ENCODE measurements around the gene KIR3DL3.
"Not testable (repeated sequence)": the region's sequence is repeated elsewhere in the genome, so short reads cannot be mapped to it uniquely, and the experiment has no call there.

The KIR3DL3 gene

GRCh38 chr19:54724142-54724541 lies at the start of gene KIR3DL3:
TSS of gene KIR3DL3 (plus strand) at chr19:54724442. CDS start at chr19:54724497, 55 bp downstream.
- no peak for DNase-seq

DNA sequence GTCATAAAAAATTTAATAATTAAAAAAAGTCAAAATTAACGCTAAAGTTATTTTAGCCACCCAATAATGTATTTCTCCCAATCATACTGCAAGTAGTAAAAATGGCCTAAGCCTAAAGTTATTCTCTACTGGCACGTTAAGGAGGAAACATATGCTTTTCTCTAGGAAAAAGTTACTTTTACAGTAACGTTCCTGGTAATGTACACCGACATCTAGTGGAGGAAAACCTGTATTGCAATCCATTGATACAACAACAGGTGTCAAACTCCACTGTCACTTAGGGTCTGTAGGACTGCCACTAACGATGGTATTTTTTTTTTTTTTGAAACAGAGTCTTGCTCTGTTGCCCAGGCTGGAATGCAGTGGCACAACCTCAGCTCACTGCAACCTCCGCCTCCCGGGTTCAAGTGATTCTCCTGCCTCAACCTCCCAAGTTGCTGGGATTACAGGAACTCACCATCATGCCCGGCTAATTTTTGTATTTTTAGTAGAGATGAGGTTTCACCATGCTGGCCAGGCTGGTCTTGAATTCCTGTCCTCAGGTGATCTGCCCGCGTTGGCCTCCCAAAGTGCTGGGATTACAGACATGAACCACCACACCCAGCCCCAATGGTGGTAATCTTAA lies 47.9 kb upstream of the KIR3DL3 start:
- not testable (repeated sequence) for DNase-seq

DNA sequence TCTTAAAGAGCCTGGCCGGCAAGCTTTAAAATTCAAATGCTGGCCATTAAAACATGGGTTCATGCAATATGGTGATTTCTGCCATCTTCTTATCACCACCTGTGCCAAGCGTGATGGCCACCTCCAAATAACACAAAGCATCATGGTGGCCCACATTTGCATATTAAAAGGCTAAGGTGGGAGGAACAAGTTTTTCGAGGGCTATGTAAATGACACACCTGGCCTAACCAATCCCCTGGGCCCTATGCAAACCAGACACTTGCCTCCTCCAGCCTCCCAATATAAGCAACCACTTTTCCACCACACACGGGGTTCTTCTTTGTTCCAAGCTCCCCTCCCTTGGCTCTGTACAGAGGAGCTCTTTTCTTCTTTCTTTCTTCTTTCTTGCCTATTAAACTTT lies 47.0 kb upstream of the KIR3DL3 start:
- no peak for DNase-seq

DNA sequence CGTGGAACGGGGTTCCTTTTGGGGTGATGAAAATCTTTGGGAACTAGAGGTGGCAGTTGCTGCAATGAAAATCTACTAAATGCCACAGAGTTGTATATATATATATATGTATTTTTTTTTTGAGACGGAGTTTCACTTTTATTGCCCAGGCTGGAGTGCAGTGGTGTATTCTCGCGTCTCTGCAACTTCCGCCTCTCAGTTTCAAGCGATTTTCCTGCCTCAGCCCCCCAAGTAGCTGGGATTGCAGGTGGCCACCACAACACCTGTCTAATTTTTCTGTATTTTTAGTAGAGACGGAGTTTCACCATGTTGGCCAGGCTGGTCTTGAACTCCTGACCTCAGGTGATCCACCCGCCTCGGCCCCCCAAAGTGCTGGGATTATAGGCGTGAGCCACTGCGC lies 42.6 kb upstream of the KIR3DL3 start:
- DNase-seq: not testable (repeated sequence)

GRCh38 chr19:54682306-54682856 lies 41.9 kb upstream of the KIR3DL3 start:
- no peak for DNase-seq

GRCh38 chr19:54684527-54684926 lies 39.7 kb upstream of the KIR3DL3 start:
- no peak for DNase-seq

DNA sequence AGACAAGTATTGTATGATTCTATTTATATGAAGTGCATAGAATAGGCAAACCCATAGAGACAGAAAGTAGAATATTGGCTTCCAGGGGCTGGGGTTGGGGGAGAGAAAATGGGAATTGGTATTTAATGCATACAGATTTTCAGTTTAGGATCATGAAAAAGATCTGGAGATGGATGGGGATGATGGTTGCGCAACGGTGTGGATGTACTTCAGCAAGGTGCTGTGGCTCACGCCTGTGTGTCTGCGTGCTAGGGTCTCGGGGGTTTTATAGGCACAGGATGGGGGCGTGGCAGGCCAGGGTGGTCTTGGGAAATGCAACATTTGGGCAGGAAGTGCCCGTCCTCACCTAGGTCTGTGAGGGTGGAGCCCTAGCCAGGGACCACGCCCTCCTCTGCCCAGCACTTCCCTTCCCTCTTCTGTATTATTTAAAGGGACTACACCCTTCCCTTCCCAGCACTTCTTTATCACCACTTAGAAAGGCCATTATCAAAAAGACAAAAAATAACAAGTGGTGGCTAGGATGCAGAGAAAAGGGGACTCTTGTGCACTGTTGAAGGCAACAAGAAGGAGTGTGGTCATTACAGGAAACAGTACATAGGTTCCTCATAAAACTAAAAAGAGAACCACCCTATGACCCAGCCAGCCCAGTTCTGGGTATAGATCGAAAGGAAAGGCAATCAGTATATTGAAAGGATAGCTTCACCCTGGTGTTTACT lies 32.5 kb upstream of the KIR3DL3 start:
- no peak for DNase-seq

- DNase-seq: no peak
Observed at GRCh38 chr19:54692298-54692615, 32.0 kb upstream of the KIR3DL3 start.

- no peak for DNase-seq
Observed at GRCh38 chr19:54694648-54695047, 29.6 kb upstream of the KIR3DL3 start.

DNA sequence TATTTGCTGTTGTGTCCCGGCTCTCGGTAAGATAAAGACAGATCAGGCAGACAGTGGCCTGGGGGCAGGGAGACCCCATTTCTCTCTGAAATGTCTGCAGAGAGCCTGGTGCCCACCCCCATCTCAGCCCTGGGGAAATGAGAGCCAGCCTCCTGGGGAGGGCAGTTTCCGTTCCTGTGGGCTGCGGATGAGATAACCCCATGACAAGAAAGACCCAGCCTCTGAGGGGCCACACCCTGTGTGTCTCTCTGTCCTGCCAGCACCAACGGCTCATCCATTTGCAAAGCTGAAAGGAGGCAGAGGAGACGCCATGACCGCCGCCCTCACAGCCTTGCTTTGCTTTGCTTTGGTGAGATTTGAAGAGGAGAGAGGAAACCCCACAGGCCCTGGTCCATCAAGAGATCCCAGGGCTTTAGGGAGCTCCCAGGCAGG lies 28.1 kb upstream of the KIR3DL3 start:
- DNase-seq: no peak

DNA sequence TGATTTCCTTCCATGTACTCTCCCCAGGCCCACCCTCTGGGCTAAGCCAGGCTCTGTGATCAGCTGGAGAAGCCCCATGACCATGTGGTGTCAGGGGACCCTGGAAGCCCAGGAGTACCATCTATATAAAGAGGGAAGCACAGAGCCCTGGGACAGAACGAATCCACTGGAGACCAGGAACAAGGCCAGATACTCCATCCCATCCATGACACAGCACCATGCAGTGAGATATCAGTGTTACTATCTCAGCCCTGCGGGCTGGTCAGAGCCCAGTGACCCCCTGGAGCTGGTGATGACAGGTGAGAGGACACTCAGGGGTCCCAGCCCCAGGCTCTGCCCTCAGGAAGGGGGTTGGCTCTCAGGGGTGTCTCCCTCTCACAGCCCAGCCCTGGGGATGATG lies 27.5 kb upstream of the KIR3DL3 start:
- DNase-seq: no peak

DNA sequence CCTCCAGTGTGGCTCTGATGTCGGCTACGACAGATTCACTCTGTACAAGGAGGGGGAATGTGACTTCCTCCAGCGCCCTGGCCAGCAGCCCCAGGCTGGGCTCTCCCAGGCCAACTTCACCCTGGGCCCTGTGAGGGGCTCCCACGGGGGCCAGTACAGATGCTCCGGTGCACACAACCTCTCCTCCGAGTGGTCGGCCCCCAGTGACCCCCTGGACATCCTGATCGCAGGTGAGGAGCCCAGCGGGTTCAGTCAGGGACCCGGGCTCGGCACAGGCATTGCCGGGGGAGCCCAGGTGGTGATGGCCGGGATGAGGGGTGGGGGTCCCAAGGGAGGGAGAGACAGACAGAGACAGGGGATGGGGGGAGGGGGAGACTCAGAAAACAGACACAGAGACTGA lies 26.5 kb upstream of the KIR3DL3 start:
- DNase-seq: not testable (repeated sequence)

DNA sequence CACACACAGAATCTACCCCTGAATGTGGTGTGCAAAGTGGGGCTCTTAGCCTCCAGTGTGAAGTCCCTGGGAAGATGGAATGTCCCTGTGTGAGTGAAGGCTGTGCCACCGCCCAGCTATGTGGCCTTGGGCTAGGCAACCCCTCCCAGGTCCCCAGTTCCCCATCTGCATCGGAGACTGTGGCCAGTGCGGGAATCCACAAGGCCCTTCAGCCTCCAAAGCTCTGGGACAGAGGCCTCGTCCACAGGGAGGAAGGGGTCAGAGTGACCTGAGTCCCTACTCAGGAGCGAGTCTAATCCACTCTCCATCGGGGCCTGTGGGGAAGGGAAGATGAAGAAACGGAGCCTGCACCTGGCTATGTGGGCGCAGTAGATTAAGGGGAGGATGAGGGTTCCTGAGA lies 19.3 kb upstream of the KIR3DL3 start:
- DNase-seq: no peak

DNA sequence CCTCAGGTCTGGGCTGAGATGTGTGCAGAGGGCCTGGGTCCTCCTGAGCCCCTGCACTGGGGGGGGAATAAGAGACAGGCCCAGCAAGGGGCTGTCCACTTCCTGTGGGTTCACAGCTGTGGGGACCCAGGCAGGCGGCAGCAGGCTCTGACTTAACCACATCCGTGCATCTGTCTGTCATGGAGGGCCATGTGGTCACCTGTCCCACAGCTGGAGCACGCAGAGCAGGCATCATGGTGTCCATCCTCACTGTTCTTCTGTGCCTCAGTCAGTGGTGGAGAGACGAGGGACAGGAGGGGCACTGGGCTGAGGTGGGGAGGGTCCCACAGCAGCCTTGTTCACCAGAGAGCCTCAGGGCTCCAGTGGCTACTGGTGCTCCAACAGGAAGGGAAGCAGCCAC lies 16.3 kb upstream of the KIR3DL3 start:
- no peak for DNase-seq

DNA sequence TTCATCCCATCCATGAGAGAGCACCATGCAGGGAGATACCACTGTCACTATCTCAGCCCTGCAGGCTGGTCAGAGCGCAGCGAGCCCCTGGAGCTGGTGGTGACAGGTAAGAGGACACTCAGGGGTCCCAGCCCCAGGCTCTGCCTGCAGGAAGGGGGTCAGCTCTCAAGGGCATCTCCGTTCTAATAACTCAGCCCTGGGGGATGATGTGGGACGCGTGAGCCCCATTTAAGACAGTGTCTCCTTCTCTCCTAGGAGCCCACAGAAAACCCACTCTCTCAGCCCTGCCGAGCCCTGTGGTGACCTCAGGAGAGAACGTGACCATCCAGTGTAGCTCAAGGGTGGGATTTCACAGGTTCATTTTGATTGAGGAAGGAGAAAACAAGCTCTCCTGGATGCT lies 15.5 kb upstream of the KIR3DL3 start:
- DNase-seq: no peak

DNA sequence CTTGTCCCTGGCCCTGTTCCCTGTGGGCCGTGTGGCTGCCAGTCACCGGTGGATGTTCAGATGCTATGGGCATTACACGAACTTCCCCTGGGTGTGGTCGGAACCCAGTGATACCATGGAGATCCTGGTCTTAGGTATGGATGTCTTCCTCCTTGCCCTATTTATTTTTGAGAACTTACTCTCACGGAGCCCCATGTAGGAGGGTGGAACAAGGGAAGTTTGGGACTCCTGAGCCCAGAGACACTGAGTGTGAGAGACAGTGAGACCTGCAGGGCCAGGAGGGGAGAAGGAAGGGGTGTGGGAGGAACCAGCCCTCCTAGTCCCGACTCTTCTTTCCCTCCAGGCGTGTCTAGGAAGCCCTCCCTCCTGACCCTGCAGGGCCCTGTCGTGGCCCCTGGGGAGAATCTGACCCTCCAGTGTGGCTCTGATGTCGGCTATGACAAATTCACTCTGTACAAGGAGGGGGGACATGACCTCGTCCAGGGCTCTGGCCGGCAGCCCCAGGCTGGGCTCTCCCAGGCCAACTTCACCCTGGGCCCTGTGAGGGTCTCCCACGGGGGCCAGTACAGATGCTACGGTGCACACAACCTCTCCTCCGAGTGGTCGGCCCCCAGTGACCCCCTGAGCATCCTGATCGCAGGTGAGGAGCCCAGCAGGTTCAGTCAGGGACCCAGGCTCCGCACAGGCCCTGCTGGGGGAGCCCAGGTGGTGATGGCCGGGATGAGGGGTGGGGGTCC lies 14.9 kb upstream of the KIR3DL3 start:
- no peak for DNase-seq

DNA sequence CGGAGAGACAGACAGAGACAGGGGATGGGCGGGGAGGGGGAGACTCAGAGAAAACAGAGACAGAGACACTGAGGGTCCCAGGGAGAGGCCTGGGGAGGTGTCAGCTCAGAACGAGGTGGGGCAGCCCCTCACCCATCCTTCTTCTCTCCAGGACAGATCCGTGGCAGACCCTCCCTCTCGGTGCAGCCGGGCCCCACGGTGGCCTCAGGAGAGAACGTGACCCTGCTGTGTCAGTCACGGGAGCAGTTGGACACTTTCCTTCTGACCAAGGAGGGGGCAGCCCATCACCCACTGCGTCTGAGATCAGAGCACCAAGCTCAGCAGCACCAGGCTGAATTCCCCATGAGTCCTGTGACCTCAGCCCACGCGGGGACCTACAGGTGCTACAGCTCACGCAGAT lies 14.3 kb upstream of the KIR3DL3 start:
- DNase-seq: not testable (repeated sequence)

DNA sequence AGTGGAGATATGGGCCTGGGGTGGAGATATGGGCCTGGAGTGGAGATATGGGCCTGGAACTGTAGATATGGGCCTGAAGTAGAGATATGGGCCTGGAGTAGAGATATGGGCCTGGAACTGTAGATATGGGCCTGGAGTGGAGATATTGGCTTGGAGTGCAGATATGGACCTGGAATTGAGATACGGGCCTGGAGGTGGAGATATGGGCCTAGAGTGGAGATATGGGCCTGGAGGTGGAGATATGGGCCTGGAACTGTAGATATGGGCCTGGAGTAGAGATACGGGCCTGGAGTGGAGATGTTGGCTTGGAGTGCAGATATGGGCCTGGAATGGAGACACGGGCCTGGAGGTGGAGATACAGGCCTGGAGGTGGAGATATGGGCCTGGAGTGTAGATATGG lies 402 bp downstream of the KIR3DL3 start:
- DNase-seq: no peak

DNA sequence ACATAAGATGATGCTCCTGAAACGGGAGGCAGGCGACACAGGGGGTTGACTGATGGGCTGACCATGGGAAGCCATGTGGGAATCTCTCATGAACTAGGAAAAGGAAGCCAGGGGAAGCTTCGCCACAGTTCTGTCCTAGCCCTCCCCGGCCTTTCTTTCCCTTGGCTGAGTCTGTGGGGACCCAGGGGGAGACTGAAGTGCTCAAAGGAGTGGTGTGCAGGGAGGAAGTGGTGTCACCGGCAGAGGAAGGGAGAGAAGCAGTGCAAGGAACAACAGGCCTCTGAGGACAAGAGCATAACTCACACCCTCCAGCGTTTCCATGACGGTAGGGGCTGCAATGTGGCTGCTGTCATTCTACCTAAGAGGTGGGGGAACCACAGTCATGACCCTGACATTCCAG lies 1.1 kb downstream of the KIR3DL3 start:
- DNase-seq: no peak

DNA sequence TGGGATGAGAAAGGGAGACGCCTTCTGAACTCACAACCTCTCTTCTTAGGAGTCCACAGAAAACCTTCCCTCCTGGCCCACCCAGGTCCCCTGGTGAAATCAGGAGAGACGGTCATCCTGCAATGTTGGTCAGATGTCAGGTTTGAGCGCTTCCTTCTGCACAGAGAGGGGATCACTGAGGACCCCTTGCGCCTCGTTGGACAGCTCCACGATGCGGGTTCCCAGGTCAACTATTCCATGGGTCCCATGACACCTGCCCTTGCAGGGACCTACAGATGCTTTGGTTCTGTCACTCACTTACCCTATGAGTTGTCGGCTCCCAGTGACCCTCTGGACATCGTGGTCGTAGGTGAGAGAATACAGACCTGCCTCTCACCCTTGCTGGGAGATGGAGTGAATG lies 3.3 kb downstream of the KIR3DL3 start:
- DNase-seq: no peak

DNA sequence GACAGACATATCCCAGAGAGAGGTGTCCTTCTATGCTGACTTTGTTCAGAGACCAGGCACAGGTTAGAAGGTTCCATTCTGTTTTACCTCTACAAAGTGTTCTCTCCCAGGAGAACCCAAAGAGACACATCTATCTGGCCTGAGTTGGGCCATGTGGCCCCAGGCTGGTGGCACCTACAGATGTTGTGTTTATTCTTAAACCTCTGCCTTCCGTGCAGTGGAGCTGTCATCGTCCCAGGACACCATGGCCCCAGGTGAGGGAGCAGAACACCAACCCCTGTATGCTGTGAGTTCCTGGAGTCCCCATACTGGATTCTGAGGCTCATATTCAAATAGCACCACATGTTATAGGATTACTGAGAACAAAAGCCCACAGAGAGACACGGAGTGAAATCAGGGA lies 3.9 kb downstream of the KIR3DL3 start:
- no peak for DNase-seq

- DNase-seq: no peak
Observed at GRCh38 chr19:54729416-54730188, 5.4 kb downstream of the KIR3DL3 start.

All from anterior cingulate cortex (tissue), 58 donors.